H1 (cell line): Measurements from ENCODE around the gene PTPRD.

Experiments
- BACH1 ChIP-seq: IDR thresholded peaks from 2 replicates; pipeline ENCODE4 v1.6.1; 2012; ENCODE audit warnings: low read length, improper control_type of control experiment
- MAX ChIP-seq: IDR thresholded peaks from 2 replicates; pipeline ENCODE4 v1.6.1; 2012; ENCODE audit warnings: inconsistent platforms
- TEAD4 ChIP-seq: IDR thresholded peaks from 2 replicates; pipeline ENCODE4 v1.6.1; 2012; ENCODE audit warnings: low read depth, low read length, inconsistent platforms, mixed read lengths
- USF2 ChIP-seq: IDR thresholded peaks from 2 replicates; pipeline ENCODE4 v1.6.1; 2011; ENCODE audit warnings: low read length, improper control_type of control experiment

- no peak for TF ChIP-seq USF2
- TF ChIP-seq MAX, result no peak
- no peak for TF ChIP-seq TEAD4
- no peak for TF ChIP-seq BACH1
Observed at GRCh38 chr9:8643464-8643863, 1969.3 kb downstream of the PTPRD start.
